Measurements from ENCODE around the gene LPGAT1.
"Not testable (repeated sequence)": the region's sequence is repeated elsewhere in the genome, so short reads cannot be mapped to it uniquely, and the experiment has no call there.

Gene LPGAT1

DNA sequence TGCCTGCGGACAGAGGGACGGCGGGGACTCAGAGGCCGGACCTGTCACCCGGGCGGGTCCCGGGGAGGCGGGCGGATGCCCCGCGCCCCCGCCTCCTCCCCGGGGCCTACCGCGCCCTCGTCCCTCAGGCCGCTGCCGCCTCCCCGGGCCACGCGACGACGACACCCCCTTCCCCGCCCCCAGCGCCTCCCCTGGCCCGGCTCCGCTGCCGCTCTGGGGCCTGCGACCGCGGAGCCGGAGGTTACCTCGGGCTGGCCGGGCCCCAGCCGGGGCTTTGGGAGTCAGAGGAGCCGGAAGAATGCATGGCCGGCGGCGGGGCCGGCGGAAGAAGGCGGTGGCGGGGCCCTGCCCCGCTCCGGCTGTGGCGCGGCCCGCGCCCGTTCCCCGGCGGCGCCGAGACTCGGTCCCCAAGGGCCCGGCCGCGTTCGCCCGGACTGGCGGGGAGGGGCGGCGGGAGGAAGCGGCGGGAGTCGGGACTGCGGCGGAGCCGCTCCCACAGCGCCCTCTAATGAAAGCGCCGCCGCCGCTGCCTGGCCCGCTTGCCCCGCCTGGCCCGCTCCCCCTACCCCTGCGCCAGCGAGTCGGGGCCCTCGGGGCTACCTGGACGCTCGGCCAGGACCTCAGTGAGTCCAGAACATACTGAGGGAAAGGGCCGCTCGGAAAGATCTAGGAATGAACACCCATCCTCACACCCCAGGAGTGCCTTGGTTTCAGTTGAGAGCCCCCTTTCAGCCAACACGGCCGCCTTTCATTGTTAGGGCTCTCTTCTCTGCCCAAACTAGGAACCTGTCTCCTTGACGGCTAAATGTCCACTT, at the start of gene LPGAT1:
Gene LPGAT1, minus strand, starts transcription at position 436 of the 815 bp plus-strand sequence. CDS start 1,467 bp downstream, outside the sequence.
- Mint-ChIP-seq H3K27me3 (peaks cover 1% of the 10 kb centered on the region), H3K9me3 (no peaks in the 10 kb centered on the region), H3K4me3 (peak within 1 kb of the TSS; percentile 98), H3K36me3 (ENCODE audit: low read depth) (peaks cover 15% of the 10 kb centered on the region), H3K4me1 (ENCODE audit: low read depth) (peaks cover 35% of the 10 kb centered on the region), H3K27ac (peak within 1 kb of the TSS; percentile 93)
- intact Hi-C loops (cut with micrococcal nuclease), result loop anchor here (5.0 to 10.0 kb wide), 3 partner anchors 104 to 148 kb away; no protein-coding TSS in a partner anchor

- intact Hi-C loops (cut with micrococcal nuclease), result no loop called here
- Mint-ChIP-seq H3K9me3 (no peaks in the 10 kb centered on the region), H3K27ac (no peak overlapping the region), H3K27me3 (peaks cover 1% of the 10 kb centered on the region), H3K36me3 (ENCODE audit: low read depth) (no peaks in the 10 kb centered on the region), H3K4me3 (no peak overlapping the region), H3K4me1 (ENCODE audit: low read depth) (no peaks in the 10 kb centered on the region)
Observed at GRCh38 chr1:211879475-211879874, 48.9 kb upstream of the LPGAT1 start.

DNA sequence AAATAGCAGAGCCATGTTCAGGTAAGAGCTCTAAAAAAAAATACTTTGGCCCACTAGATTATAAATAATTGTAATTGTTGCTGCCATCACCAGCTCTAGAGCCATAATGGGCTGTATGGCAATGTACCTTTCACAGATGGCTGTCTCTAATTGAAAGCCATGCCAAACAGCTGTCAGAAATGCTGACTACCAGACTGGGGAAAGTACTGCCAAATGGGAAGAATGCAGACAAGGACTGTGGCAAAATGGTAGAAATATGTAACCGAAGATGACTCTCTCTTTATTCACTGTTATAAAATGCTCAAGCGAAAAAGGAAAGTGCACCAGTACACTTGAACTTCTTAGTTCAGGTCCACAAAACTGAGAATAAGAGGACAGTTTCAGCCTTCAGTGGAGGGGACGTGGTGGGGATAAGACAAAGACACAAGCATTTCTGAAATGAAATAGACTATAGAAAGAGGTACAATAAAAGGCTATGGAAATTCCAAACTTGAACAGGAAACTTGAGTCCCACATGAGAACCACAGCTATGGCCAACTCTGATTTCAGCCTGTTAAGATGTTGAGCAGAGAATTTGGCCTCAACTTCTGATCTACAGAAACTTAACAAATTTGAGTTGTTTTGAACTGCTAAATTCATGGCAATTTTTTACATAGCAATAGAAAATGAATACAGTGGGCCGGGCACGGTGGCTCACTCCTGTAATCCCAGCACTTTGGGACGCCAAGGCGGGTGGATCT, 46.5 kb upstream of the LPGAT1 start:
- Mint-ChIP-seq H3K4me1 (ENCODE audit: low read depth) (no peaks in the 10 kb centered on the region), H3K9me3 (no peaks in the 10 kb centered on the region), H3K27me3 (peaks cover 1% of the 10 kb centered on the region), H3K27ac (no peak overlapping the region), H3K4me3 (no peak overlapping the region), H3K36me3 (ENCODE audit: low read depth) (no peaks in the 10 kb centered on the region)
- intact Hi-C loops (cut with micrococcal nuclease), result no loop called here

DNA sequence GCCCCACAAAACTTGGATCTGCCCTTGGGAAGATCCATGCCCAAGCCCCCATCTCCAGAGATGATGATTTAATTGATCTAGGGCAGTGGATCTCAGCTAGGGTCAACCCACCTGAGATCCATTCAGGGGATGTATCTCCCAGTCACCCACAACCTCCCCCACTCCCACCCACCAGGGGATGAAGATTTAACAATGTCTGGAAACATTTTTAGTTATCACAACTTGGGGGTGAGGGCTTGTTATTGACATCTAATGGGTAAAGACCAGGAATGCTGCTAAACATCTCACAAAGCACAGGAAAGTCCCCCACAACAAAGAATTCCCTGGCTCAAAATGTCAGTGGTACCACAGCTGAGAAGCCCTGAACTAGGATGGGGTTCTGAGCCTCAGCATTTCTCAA, 45.0 kb upstream of the LPGAT1 start:
- Mint-ChIP-seq H3K4me1 (ENCODE audit: low read depth) (no peaks in the 10 kb centered on the region), H3K27me3 (peaks cover 1% of the 10 kb centered on the region), H3K4me3 (no peak overlapping the region), H3K9me3 (no peaks in the 10 kb centered on the region), H3K36me3 (ENCODE audit: low read depth) (no peaks in the 10 kb centered on the region), H3K27ac (no peak overlapping the region)
- intact Hi-C loops (cut with micrococcal nuclease), result no loop called here

- Mint-ChIP-seq H3K9me3 (no peaks in the 10 kb centered on the region), H3K36me3 (ENCODE audit: low read depth) (no peaks in the 10 kb centered on the region), H3K27ac (no peak overlapping the region), H3K27me3 (peaks cover 1% of the 10 kb centered on the region), H3K4me1 (ENCODE audit: low read depth) (no peaks in the 10 kb centered on the region), H3K4me3 (no peak overlapping the region)
- intact Hi-C loops (cut with micrococcal nuclease), result no loop called here
Observed at GRCh38 chr1:211874521-211875347, 44.2 kb upstream of the LPGAT1 start.

DNA sequence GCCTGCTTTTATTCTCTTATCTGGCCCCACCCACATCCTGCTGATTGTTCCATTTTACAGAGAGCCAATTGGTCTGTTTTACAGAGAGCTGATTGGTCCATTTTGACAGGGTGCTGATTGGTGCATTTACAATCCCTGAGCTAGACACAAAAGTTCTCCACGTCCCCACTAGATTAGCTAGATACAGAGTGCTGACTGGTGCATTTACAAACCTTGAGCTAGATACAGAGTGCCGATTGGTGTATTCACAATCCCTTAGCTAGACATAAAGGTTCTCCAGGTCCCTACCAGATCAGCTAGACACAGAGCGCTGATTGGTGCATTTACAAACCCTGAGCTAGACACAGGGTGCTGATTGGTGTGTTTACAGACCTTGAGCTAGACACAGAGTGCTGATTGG, 43.2 kb upstream of the LPGAT1 start:
- H3K4me3 Mint-ChIP-seq; H3K9me3 Mint-ChIP-seq; H3K4me1 Mint-ChIP-seq (ENCODE audit: low read depth); intact Hi-C loops (cut with micrococcal nuclease); H3K27ac Mint-ChIP-seq; H3K36me3 Mint-ChIP-seq (ENCODE audit: low read depth); H3K27me3 Mint-ChIP-seq: not testable (repeated sequence)

DNA sequence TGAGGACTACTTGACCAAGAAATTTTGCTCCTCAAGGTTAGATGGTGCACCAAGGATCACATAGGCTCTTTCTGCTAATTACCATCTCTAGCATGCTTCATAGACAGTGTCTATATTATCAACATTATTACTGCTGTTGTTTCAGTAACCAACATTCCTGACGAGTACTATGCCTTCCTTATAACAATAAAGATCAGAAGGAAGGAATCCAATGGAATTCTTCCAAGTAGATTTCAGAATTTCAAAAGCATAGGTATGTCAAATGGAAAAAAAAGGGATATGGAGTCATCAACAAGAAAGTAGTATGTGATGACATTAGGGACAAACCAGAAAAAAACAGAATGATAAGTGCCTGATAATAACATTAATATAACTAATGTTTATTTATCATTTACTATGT, 39.6 kb upstream of the LPGAT1 start:
- no peaks in the 10 kb centered on the region for H3K4me1 Mint-ChIP-seq (ENCODE audit: low read depth)

GRCh38 chr1:211865180-211865579, 34.6 kb upstream of the LPGAT1 start:
- Mint-ChIP-seq H3K4me1 (ENCODE audit: low read depth) (no peaks in the 10 kb centered on the region), H3K27ac (no peak overlapping the region), H3K27me3 (no peaks in the 10 kb centered on the region), H3K36me3 (ENCODE audit: low read depth) (no peaks in the 10 kb centered on the region), H3K9me3 (peaks cover 18% of the 10 kb centered on the region), H3K4me3 (no peak overlapping the region)
- intact Hi-C loops (cut with micrococcal nuclease), result no loop called here

More for the DNA sequence above, 39.6 kb upstream of the LPGAT1 start:
- Mint-ChIP-seq H3K36me3 (ENCODE audit: low read depth) (no peaks in the 10 kb centered on the region), H3K9me3 (peaks cover 12% of the 10 kb centered on the region), H3K27ac (no peak overlapping the region), H3K27me3 (no peaks in the 10 kb centered on the region), H3K4me3 (no peak overlapping the region)
- intact Hi-C loops (cut with micrococcal nuclease), result no loop called here

GRCh38 chr1:211859405-211859804, 28.8 kb upstream of the LPGAT1 start:
- H3K4me1 Mint-ChIP-seq (ENCODE audit: low read depth), result no peaks in the 10 kb centered on the region
- no peaks in the 10 kb centered on the region for H3K36me3 Mint-ChIP-seq (ENCODE audit: low read depth)
- intact Hi-C loops (cut with micrococcal nuclease), result no loop called here
- no peaks in the 10 kb centered on the region for H3K27me3 Mint-ChIP-seq
- no peak overlapping the region for H3K4me3 Mint-ChIP-seq
- no peak overlapping the region for H3K27ac Mint-ChIP-seq
- H3K9me3 Mint-ChIP-seq, result peaks cover 42% of the 10 kb centered on the region

- Mint-ChIP-seq H3K36me3 (ENCODE audit: low read depth) (no peaks in the 10 kb centered on the region), H3K27me3 (no peaks in the 10 kb centered on the region), H3K4me3 (no peak overlapping the region), H3K27ac (no peak overlapping the region), H3K4me1 (ENCODE audit: low read depth) (no peaks in the 10 kb centered on the region), H3K9me3 (peaks cover 21% of the 10 kb centered on the region)
- intact Hi-C loops (cut with micrococcal nuclease), result no loop called here
Observed at GRCh38 chr1:211851174-211851573, 20.6 kb upstream of the LPGAT1 start.

- Mint-ChIP-seq H3K27ac (peak overlapping the region; percentile 46), H3K4me1 (ENCODE audit: low read depth) (peaks cover 9% of the 10 kb centered on the region), H3K9me3 (peaks cover 8% of the 10 kb centered on the region), H3K36me3 (ENCODE audit: low read depth) (no peaks in the 10 kb centered on the region), H3K4me3 (no peak overlapping the region), H3K27me3 (no peaks in the 10 kb centered on the region)
- intact Hi-C loops (cut with micrococcal nuclease), result no loop called here
Observed at GRCh38 chr1:211843507-211844298, 13.1 kb upstream of the LPGAT1 start.

GRCh38 chr1:211843018-211843417, 12.5 kb upstream of the LPGAT1 start:
- Mint-ChIP-seq H3K4me3 (no peak overlapping the region), H3K4me1 (ENCODE audit: low read depth) (peaks cover 9% of the 10 kb centered on the region), H3K27ac (peak overlapping the region; percentile 46), H3K36me3 (ENCODE audit: low read depth) (no peaks in the 10 kb centered on the region), H3K27me3 (no peaks in the 10 kb centered on the region), H3K9me3 (peaks cover 3% of the 10 kb centered on the region)
- intact Hi-C loops (cut with micrococcal nuclease), result no loop called here

DNA sequence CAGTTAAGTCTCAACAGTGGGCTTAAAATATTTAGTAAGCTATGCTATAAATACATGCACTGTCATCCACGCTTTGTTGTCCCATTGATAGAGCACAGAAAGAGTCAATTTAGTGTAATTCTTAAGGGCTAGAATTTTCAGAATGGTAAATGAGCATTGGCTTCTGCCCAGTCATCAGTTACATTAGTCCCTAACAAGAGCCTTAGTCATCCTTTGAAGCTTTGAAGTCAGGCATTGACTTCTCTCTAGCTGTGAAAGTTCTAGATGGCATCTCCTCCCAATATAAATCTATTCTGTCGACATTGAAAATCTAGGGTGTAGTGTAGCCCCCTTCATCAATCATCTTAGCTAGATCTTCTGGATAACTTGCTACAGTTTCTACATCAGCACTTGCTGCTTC, 12.0 kb upstream of the LPGAT1 start:
- Mint-ChIP-seq H3K9me3 (no peaks in the 10 kb centered on the region), H3K27me3 (no peaks in the 10 kb centered on the region), H3K4me1 (ENCODE audit: low read depth) (peaks cover 9% of the 10 kb centered on the region), H3K4me3 (no peak overlapping the region), H3K27ac (peak overlapping the region; percentile 46), H3K36me3 (ENCODE audit: low read depth) (no peaks in the 10 kb centered on the region)
- intact Hi-C loops (cut with micrococcal nuclease), result no loop called here
